ENCODE data around the gene MATCAP1. TPM values are rescaled to one million over a fixed set of nuclear protein-coding genes. Genes with fewer than 3 reads are reported as not detected.

Gene MATCAP1
- total RNA-seq, 2 donors from 2014 or later, result 11.9 to 31.6 TPM

DNA sequence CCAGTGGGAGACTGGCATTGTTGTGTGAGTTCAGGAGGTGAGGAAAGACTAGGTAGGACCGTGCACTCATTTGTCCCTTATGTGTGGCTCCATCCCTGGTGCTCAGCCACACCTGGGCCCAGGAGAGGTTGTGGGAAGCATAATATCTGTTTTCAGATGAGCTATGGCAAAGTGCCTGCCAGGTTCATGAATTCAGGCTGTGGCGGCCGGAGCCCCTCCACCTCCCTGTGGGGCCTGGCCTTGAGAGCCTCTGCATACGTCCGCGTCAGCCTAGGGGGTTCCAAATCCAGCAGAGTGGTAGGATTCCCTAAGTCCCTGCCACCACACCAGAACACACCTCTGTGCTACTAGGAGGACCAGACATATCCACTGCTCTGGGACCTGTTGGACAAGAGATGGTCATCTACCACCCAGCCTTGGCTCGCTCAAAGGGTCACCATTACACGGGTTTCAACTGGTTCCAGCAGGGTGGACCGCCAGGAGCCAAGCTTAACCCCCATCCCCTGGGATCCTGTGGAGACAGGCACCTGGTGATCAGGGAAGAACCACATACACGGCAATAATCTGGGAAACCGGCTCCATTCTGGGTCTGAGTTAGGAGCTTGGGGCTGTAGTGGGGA lies 35.0 kb downstream of the MATCAP1 start:
- Histone ChIP-seq H3K4me1 (peaks cover 18% of the 10 kb centered on the region), H3K4me3 (no peak overlapping the region), H3K27ac (no peak overlapping the region), H3K27me3 (no peaks in the 10 kb centered on the region), H3K36me3 (replicated peaks in 1 of 2; ENCODE audit: insufficient read depth in 1 of 2, low read depth in 2 of 2) (peaks cover 6 to 19% of the 10 kb centered on the region in 2 donors), H3K9me3 (no peaks in the 10 kb centered on the region)
- no peak for ATAC-seq
- no peak for DNase-seq
- intact Hi-C loops (cut with DNase I), result no loop called here
- 84 to 88% methylated on average over 7 to 11 of the region's 11 CpGs for WGBS, 2 donors
- TF ChIP-seq, protein P1, sequence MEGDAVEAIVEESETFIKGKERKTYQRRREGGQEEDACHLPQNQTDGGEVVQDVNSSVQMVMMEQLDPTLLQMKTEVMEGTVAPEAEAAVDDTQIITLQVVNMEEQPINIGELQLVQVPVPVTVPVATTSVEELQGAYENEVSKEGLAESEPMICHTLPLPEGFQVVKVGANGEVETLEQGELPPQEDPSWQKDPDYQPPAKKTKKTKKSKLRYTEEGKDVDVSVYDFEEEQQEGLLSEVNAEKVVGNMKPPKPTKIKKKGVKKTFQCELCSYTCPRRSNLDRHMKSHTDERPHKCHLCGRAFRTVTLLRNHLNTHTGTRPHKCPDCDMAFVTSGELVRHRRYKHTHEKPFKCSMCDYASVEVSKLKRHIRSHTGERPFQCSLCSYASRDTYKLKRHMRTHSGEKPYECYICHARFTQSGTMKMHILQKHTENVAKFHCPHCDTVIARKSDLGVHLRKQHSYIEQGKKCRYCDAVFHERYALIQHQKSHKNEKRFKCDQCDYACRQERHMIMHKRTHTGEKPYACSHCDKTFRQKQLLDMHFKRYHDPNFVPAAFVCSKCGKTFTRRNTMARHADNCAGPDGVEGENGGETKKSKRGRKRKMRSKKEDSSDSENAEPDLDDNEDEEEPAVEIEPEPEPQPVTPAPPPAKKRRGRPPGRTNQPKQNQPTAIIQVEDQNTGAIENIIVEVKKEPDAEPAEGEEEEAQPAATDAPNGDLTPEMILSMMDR (IDR thresholded peaks at IDR 0.05), result no peak

DNA sequence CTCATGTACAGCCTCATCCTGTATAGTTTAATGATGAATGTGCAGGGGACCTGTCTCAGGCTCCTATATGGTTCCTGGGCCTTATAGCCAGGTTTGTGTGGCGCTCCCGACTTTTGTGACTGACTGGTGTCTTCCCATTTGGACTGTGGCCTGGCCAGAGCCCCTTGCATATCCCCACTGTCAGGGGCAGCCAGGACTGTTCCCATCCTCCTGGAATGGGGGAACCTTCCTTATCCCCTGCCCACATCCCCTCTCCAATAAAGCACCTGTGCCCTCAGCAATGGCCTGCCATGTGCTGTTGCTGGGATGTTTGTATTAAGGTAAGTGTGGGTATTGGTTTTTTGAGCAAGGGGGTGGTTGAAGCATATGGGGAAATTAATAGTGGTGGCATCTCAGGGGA lies 35.5 kb downstream of the MATCAP1 start:
- 91% methylated on average over 2 of the region's 2 CpGs for WGBS, 2 donors
- H3K4me3 ChIP-seq, result no peak overlapping the region
- H3K36me3 ChIP-seq (replicated peaks in 1 of 2; ENCODE audit: insufficient read depth in 1 of 2, low read depth in 2 of 2), result peaks cover 6 to 22% of the 10 kb centered on the region in 2 donors
- no peaks in the 10 kb centered on the region for H3K9me3 ChIP-seq
- no peak for DNase-seq
- TF ChIP-seq, protein P1 (IDR thresholded peaks at IDR 0.05), result no peak
- no peak for TF ChIP-seq POLR2A (IDR thresholded peaks at IDR 0.05)
- no peak overlapping the region for H3K27ac ChIP-seq
- H3K4me1 ChIP-seq, result peaks cover 18% of the 10 kb centered on the region
- no peaks in the 10 kb centered on the region for H3K27me3 ChIP-seq
- intact Hi-C loops (cut with DNase I), result no loop called here
- ATAC-seq, result no peak

DNA sequence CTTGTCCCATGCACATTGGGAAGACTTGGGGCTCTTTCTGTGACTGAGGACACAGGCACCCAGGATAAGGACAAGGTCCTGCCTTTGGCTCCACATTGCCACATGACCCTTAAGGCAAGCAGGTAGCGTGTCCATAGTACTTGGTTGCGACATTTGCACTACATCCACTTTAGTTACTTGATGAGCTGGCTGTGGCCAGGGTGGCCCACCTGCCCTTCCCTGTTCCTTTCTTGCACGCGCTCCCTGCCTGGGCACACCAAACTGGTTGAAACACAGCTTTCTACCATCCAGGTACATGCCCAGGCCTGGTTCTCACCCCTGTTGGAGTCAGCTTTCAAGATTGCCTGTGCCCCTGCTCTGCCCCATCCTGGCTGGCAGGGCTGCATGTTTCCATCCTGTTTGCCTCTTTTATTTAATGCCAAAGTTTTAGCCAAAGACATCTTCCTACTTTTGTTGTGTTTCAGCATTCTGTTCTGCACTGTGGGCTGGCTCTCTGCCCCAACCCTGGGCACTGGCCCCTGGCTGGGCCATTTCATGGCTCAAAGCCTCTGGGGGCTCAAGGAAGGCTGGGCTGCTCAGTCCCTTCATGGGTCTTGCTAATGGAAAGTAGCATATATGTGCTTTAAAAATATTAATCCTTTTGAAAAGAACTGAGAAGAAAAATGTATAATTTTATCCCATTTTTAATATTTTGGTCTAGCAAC lies 36.2 kb downstream of the MATCAP1 start:
- no peaks in the 10 kb centered on the region for H3K9me3 ChIP-seq
- ATAC-seq, result no peak
- intact Hi-C loops (cut with DNase I), result no loop called here
- 94 to 98% methylated on average over 4 of the region's 4 CpGs for WGBS, 2 donors
- peaks cover 6 to 22% of the 10 kb centered on the region in 2 donors for H3K36me3 ChIP-seq (replicated peaks in 1 of 2; ENCODE audit: insufficient read depth in 1 of 2, low read depth in 2 of 2)
- DNase-seq, result no peak
- H3K27ac ChIP-seq, result no peak overlapping the region
- no peaks in the 10 kb centered on the region for H3K27me3 ChIP-seq
- no peak overlapping the region for H3K4me3 ChIP-seq
- peaks cover 18% of the 10 kb centered on the region for H3K4me1 ChIP-seq
- TF ChIP-seq, protein P1 (IDR thresholded peaks at IDR 0.05), result no peak
- no peak for TF ChIP-seq POLR2A (IDR thresholded peaks at IDR 0.05)

DNA sequence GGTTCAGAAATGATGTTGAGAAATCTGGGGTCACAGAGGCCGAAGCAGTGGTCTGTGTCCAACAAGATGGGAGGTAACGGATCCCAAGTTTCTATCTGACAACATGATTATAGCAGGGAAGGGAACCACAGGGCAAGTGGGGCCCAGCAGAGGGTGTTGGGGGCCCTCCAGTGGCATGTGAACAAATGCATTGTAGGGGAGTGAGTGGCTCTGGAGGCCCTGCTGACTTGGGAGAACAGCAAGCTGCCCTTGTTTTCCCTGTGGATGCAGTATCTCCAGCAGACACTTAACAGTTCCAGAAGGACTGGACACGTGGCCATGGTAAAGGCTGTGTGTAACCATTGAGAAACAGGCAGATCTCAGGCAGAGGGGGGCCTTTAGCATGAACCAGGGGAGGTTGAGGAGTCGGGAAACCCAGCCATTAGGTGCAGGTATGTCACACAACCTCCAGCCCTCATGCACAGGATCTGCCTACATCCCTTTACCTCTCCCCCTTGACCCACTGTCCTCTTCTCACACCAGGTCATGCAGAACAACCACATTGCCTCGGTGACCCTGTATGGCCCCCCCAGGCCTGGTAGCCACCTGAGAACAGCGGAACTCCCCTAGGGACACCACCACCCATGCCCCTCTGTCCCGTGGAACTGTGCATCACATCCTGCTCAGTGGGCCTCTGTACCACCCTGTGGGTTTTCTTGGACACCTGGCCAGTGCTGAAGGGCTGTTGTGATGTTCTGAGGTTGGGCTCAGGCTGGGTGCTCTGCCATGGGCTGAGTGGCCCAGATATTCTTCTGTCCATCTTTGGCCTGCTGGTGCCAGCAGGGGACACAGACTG lies 37.0 kb downstream of the MATCAP1 start:
- no peak for ATAC-seq
- Histone ChIP-seq H3K27ac (no peak overlapping the region), H3K9me3 (no peaks in the 10 kb centered on the region), H3K4me3 (no peak overlapping the region), H3K27me3 (no peaks in the 10 kb centered on the region), H3K4me1 (peaks cover 18% of the 10 kb centered on the region), H3K36me3 (replicated peaks in 1 of 2; ENCODE audit: insufficient read depth in 1 of 2, low read depth in 2 of 2) (peaks cover 6 to 28% of the 10 kb centered on the region in 2 donors)
- intact Hi-C loops (cut with DNase I), result no loop called here
- WGBS, 2 donors, result 83 to 85% methylated on average over 6 to 7 of the region's 7 CpGs
- no peak for TF ChIP-seq POLR2A (IDR thresholded peaks at IDR 0.05)
- TF ChIP-seq, protein P1 (IDR thresholded peaks at IDR 0.05), result no peak
- no peak for DNase-seq

Data from body of pancreas (tissue), 4 donors.